Measurements from ENCODE around the gene RNF144B.
"Not testable (repeated sequence)": the region's sequence is repeated elsewhere in the genome, so short reads cannot be mapped to it uniquely, and the experiment has no call there.

Gene RNF144B

GRCh38 chr6:18447552-18447951 is 60.4 kb downstream of the RNF144B start:
- DNase-seq: no peak

- no peak for DNase-seq
Measured at GRCh38 chr6:18451756-18452155, 64.6 kb downstream of the RNF144B start.

- no peak for DNase-seq
Measured at GRCh38 chr6:18454446-18454845, 67.3 kb downstream of the RNF144B start.

- no peak for DNase-seq
Measured at GRCh38 chr6:18457065-18457737, 70.1 kb downstream of the RNF144B start.

- not testable (repeated sequence) for DNase-seq
Measured at GRCh38 chr6:18458086-18458485, 70.9 kb downstream of the RNF144B start.

- DNase-seq: no peak
Measured at GRCh38 chr6:18463429-18463828, 76.3 kb downstream of the RNF144B start.

GRCh38 chr6:18464176-18464575 is 77.0 kb downstream of the RNF144B start:
- no peak for DNase-seq

- DNase-seq: no peak
Measured at GRCh38 chr6:18465410-18466154, 78.4 kb downstream of the RNF144B start.

- no peak for DNase-seq
Measured at GRCh38 chr6:18467741-18468502, 80.8 kb downstream of the RNF144B start.

GRCh38 chr6:18468503-18468843 is 81.3 kb downstream of the RNF144B start:
- no peak for DNase-seq

GRCh38 chr6:18469536-18469935 is 82.4 kb downstream of the RNF144B start:
- DNase-seq: no peak

- DNase-seq: no peak
Measured at GRCh38 chr6:18471232-18471964, 84.2 kb downstream of the RNF144B start.

- DNase-seq: no peak
Measured at GRCh38 chr6:18472941-18473340, 85.8 kb downstream of the RNF144B start.

- no peak for DNase-seq
Measured at GRCh38 chr6:18473755-18474154, 86.6 kb downstream of the RNF144B start.

- no peak for DNase-seq
Measured at GRCh38 chr6:18477301-18477941, 90.3 kb downstream of the RNF144B start.

- no peak for DNase-seq
Measured at GRCh38 chr6:18478610-18479009, 91.5 kb downstream of the RNF144B start.

- DNase-seq: no peak
Measured at GRCh38 chr6:18481870-18482269, 94.7 kb downstream of the RNF144B start.

- no peak for DNase-seq
Measured at GRCh38 chr6:18485660-18486435, 98.7 kb downstream of the RNF144B start.

GRCh38 chr6:18488004-18488403 is 100.9 kb downstream of the RNF144B start:
- DNase-seq: no peak

GRCh38 chr6:18488526-18489270 is 101.5 kb downstream of the RNF144B start:
- no peak for DNase-seq

GRCh38 chr6:18489335-18489734 is 102.2 kb downstream of the RNF144B start:
- no peak for DNase-seq

Data from CD4-positive, alpha-beta T cell treated with Interleukin-6 for 4 hours (primary cell).